Keratinocyte (primary cell): ENCODE data around the gene LHPP. TPM values are rescaled to one million over a fixed set of nuclear protein-coding genes. Genes with fewer than 3 reads are reported as not detected.

ENCODE experiments used
- DNase-seq: peaks from one replicate; pipeline ENCODE4 v3.0.0-alpha.2; 2011; ENCODE audit warnings: low read depth, missing footprints, low spot score
- FAIRE-seq: peaks from 2 replicates; lab custom pipeline; 2011; peaks lifted over from hg19 to GRCh38; lab: Jason Lieb, UNC
- H2AFZ ChIP-seq: 2 replicates; pipeline ENCODE4 v1.6.0; 2012; ENCODE audit warnings: low read length, control low read depth, inconsistent platforms; ENCODE audit not compliant: control insufficient read depth
- H3K27ac ChIP-seq: 2 replicates; pipeline ENCODE4 v1.5.1; 2011; ENCODE audit warnings: low read length; ENCODE audit not compliant: control insufficient read depth, insufficient read depth
- H3K27me3 ChIP-seq: 3 replicates; pipeline ENCODE4 v1.6.0; 2011; ENCODE audit warnings: low read length; ENCODE audit not compliant: control insufficient read depth, insufficient read depth; ENCODE audit errors: extremely low read depth
- H3K36me3 ChIP-seq, 2 experiments: 2 replicates in 1 of 2; 3 replicates in 1 of 2; pipeline ENCODE4 v1.5.1; 2011; ENCODE audit warnings: low read length in 2 of 2, mild to moderate bottlenecking in 1 of 2; ENCODE audit not compliant: control insufficient read depth in 2 of 2, insufficient read depth in 2 of 2; ENCODE audit errors: extremely low read depth in 1 of 2
- H3K4me1 ChIP-seq: 3 replicates; pipeline ENCODE4 v1.5.1; 2011; ENCODE audit warnings: low read length; ENCODE audit not compliant: control insufficient read depth, insufficient read depth; ENCODE audit errors: extremely low read depth
- H3K4me2 ChIP-seq: 3 replicates; pipeline ENCODE4 v1.6.0; 2011; ENCODE audit warnings: low read depth, low read length; ENCODE audit not compliant: control insufficient read depth, insufficient read depth; ENCODE audit errors: extremely low read depth
- H3K4me3 ChIP-seq, 3 experiments: fragments of 200-600 bp in 1 of 3; sonication (generic) in 1 of 3; 2 replicates in 2 of 3; 3 replicates in 1 of 3; pipeline ENCODE4 v1.5.1; 2011 to 2016; ENCODE audit warnings: low read length in 3 of 3, mild to moderate bottlenecking in 3 of 3, control low read depth in 2 of 3, inconsistent platforms in 1 of 3, low read depth in 1 of 3, mixed read lengths in 1 of 3, mixed run types in 1 of 3, moderate library complexity in 1 of 3; ENCODE audit not compliant: control insufficient read depth in 2 of 3, insufficient read depth in 2 of 3; ENCODE audit errors: extremely low read depth in 1 of 3
- H3K79me2 ChIP-seq: 2 replicates; pipeline ENCODE4 v1.6.0; 2012; ENCODE audit warnings: low read length; ENCODE audit not compliant: control insufficient read depth, insufficient read depth
- H3K9ac ChIP-seq: 3 replicates; pipeline ENCODE4 v1.6.0; 2011; ENCODE audit warnings: low read length; ENCODE audit not compliant: control insufficient read depth, insufficient read depth; ENCODE audit errors: extremely low read depth
- H3K9me1 ChIP-seq: 3 replicates; pipeline ENCODE4 v1.6.0; 2011; ENCODE audit warnings: low read length; ENCODE audit not compliant: control insufficient read depth, insufficient read depth; ENCODE audit errors: extremely low read depth
- H3K9me3 ChIP-seq: 2 replicates; pipeline ENCODE4 v1.5.1; 2012; ENCODE audit warnings: low read depth, low read length; ENCODE audit not compliant: control insufficient read depth
- H4K20me1 ChIP-seq: 3 replicates; pipeline ENCODE4 v1.6.0; 2011; ENCODE audit warnings: low read length; ENCODE audit not compliant: control insufficient read depth, insufficient read depth; ENCODE audit errors: extremely low read depth
- CTCF ChIP-seq, 3 experiments: IDR thresholded peaks in 1 of 3; conservative IDR thresholded peaks in 1 of 3; optimal IDR thresholded peaks in 1 of 3; 2 replicates in 2 of 3; 3 replicates in 1 of 3; pipeline versions ENCODE3 to v1.5.1; 2011; ENCODE audit warnings: low read length in 3 of 3, mild to moderate bottlenecking in 3 of 3, moderate library complexity in 2 of 3, control low read depth in 1 of 3, inconsistent platforms in 1 of 3; ENCODE audit not compliant: insufficient read depth in 2 of 3; ENCODE audit errors: extremely low read depth in 1 of 3
- EZH2 ChIP-seq: IDR thresholded peaks from one replicate; pipeline ENCODE4 v1.6.1; 2012; ENCODE audit warnings: inconsistent platforms, mild to moderate bottlenecking, low read length, moderate library complexity
- dilution Hi-C: fragments of 300-500 bp; cut with MboI; formaldehyde crosslinking; loops from one replicate; pipeline ENCODE4 v1.7.0; 2020; ENCODE audit warnings: low sequenced_read_pairs; ENCODE audit not compliant: extremely low pct_ligation_motif_present
- polyA plus RNA-seq, 5 experiments: library from polyadenylated mRNA; depleted of rRNA in 3 of 5; stranded (reverse) in 3 of 5; stranded (forward) in 1 of 5; unstranded in 1 of 5; fragments of >200 nt; gene quantifications; 1 replicate in 1 of 5; 2 replicates in 3 of 5; 3 replicates in 1 of 5; pipeline versions ENCODE4 v1.2.1 to v1.2.3, GENCODE V29; 2011 to 2012; ENCODE audit warnings: missing spikeins in 2 of 5, low read depth in 1 of 5, low replicate concordance in 1 of 5

LHPP gene
- polyA plus RNA-seq, 1 donor (not counting 4 experiments of a cell fraction or from before 2014, with no cell fraction given), result 13.1 TPM

GRCh38 chr10:124622158-124622557, 160.5 kb downstream of the LHPP start:
- dilution Hi-C loops, result no loop called here
- Histone ChIP-seq H3K4me1 (peaks cover 41% of the 10 kb centered on the region), H3K36me3 (peaks cover 3 to 16% of the 10 kb centered on the region in 2 experiments), H3K4me3 (no peak overlapping the region), H4K20me1 (peaks cover 9% of the 10 kb centered on the region), H3K79me2 (peaks cover 4% of the 10 kb centered on the region), H3K9me3 (no peaks in the 10 kb centered on the region), H3K27me3 (no peaks in the 10 kb centered on the region), H2AFZ (no peak overlapping the region), H3K9me1 (peaks cover 2% of the 10 kb centered on the region), H3K27ac (no peak overlapping the region), H3K4me2 (no peak overlapping the region), H3K9ac (no peak overlapping the region)
- FAIRE-seq (no peak), DNase-seq (no peak)
- no peak for TF ChIP-seq EZH2
- no peak for TF ChIP-seq CTCF (optimal IDR thresholded peaks at IDR 0.05 in 1 of 3, IDR thresholded peaks at IDR 0.05 in 1 of 3, conservative IDR thresholded peaks at IDR 0.05 in 1 of 3; ENCODE audit: extremely low read depth in 1 of 3, insufficient read depth in 2 of 3, low read length in 3 of 3)

GRCh38 chr10:124622866-124623536, 161.4 kb downstream of the LHPP start:
- DNase-seq (no peak), FAIRE-seq (no peak)
- H3K36me3 ChIP-seq, result peaks cover 3 to 13% of the 10 kb centered on the region in 2 experiments
- peaks cover 4% of the 10 kb centered on the region for H3K79me2 ChIP-seq
- peaks cover 2% of the 10 kb centered on the region for H3K9me1 ChIP-seq
- H3K4me1 ChIP-seq, result peaks cover 47% of the 10 kb centered on the region
- no peak overlapping the region for H3K4me2 ChIP-seq
- dilution Hi-C loops, result no loop called here
- peaks cover 14% of the 10 kb centered on the region for H4K20me1 ChIP-seq
- H3K9me3 ChIP-seq, result no peaks in the 10 kb centered on the region
- no peaks in the 10 kb centered on the region for H3K27me3 ChIP-seq
- no peak overlapping the region for H3K4me3 ChIP-seq
- TF ChIP-seq CTCF (optimal IDR thresholded peaks at IDR 0.05 in 1 of 3, IDR thresholded peaks at IDR 0.05 in 1 of 3, conservative IDR thresholded peaks at IDR 0.05 in 1 of 3; ENCODE audit: extremely low read depth in 1 of 3, insufficient read depth in 2 of 3, low read length in 3 of 3), result no peak
- TF ChIP-seq EZH2, result no peak
- H2AFZ ChIP-seq, result no peak overlapping the region
- H3K27ac ChIP-seq, result no peak overlapping the region
- no peak overlapping the region for H3K9ac ChIP-seq
